GM10266 (cell line): ENCODE data around the gene FSTL4.
A peak's percentile ranks its signal among the peaks of the same experiment; 100 is the strongest.

ENCODE experiments used
- DNase-seq: peaks from one replicate; pipeline ENCODE4 v3.0.0; 2012; ENCODE audit errors: extremely low spot score
- CTCF ChIP-seq: IDR thresholded peaks from 2 replicates; pipeline ENCODE4 v1.5.1; 2012; ENCODE audit warnings: mild to moderate bottlenecking, low read depth; ENCODE audit not compliant: control insufficient read depth, insufficient read depth; ENCODE audit errors: missing control alignments

The FSTL4 gene

GRCh38 chr5:133246053-133246370 lies 366.3 kb downstream of the FSTL4 start:
- no peak for TF ChIP-seq CTCF

GRCh38 chr5:133245191-133246052 lies 366.9 kb downstream of the FSTL4 start:
- no peak for DNase-seq
- no peak for TF ChIP-seq CTCF

More at GRCh38 chr5:133246053-133246370, 366.3 kb downstream of the FSTL4 start:
- no peak for DNase-seq

- DNase-seq, result peak; percentile 58
- no peak for TF ChIP-seq CTCF
Observed at GRCh38 chr5:133244242-133244641, 368.1 kb downstream of the FSTL4 start.

- DNase-seq, result no peak
- TF ChIP-seq CTCF, result no peak
Observed at GRCh38 chr5:133243196-133243595, 369.1 kb downstream of the FSTL4 start.

- no peak for TF ChIP-seq CTCF
- peak; percentile 73 for DNase-seq
Observed at GRCh38 chr5:133242221-133242835, 370.0 kb downstream of the FSTL4 start.

- peak; percentile 43 for DNase-seq
- no peak for TF ChIP-seq CTCF
Observed at GRCh38 chr5:133241179-133242092, 370.9 kb downstream of the FSTL4 start.
